SH-SY5Y (cell line): ENCODE results near the gene IRF8.

Source experiments
- GATA2 ChIP-seq: IDR thresholded peaks from 2 replicates; pipeline ENCODE4 v1.6.1; 2011; ENCODE audit warnings: mild to moderate bottlenecking, low read depth, low read length
- GATA3 ChIP-seq: IDR thresholded peaks from 2 replicates; pipeline ENCODE4 v1.6.1; 2011; ENCODE audit warnings: low read depth, mild to moderate bottlenecking, low read length, moderate library complexity

Gene IRF8

DNA sequence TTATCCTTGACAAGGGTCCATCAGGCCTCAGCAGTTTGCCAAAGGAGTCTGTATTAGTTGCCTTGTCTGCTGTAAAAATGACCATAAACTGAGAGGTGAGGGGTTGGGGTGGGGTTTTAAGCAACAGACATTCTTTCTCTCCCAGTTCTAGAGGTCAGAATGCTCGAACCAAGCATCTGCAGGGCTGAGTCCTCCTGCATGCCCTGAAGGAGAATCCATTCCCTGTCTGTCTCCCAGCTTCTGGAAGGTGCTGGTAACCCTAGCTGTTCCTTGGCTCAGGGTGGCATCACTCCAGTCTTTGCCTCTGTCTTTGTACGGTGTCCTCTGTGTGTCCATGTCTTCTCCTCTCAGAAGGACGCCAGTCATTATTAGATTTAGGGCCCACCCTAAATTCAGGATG is 17.5 kb upstream of the IRF8 start:
- TF ChIP-seq GATA2 (no peak), GATA3 (no peak)

DNA sequence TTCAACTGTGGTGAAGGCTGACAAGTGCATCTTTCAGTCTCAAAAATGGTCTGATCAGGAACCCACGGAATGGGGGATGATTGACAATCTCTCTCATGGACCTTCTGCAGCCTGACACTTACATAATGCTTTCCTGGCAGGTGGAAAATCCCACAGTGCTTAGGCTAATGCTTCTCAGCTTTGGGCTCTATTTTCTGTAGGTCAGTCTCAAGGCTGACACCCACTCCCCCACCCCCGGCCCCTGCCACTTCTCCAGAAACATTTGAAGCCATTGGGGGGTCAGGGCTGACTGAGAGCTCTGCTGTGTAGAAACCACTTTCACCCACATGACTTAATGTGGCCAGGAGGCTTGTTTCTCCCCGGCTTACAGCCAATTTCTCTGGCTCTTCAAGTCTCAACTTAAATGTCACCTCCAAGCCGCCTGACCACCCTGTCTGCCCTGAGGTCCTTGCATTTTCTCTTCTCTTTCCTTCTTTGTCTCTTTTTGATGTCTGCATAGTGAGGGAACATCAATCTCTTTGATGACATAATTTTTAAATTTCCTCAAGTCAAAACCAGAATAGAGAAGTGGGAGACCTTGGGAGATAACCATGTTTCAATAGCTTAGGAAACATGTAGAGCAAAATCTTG is 16.7 kb upstream of the IRF8 start:
- no peak for TF ChIP-seq GATA2
- no peak for TF ChIP-seq GATA3

DNA sequence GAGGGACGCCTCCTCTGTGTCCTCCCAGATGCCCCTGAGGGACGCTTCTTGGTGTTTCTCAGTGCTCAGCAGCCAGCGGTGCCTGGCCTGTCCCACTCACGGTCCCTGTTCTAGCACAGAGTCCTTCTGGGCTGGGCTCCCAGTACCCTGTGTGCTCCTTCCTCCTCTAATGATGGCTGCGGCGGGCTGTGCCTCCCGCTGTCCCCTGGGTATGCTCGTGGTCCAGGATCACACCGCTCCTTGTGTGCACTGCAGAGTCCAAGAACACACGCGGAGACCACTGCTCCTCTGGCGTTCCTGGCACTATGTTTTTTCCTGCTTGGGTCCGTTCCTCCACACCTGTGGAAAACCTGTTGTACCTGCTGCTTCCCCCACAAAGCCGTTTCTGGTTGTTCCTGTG is 15.1 kb upstream of the IRF8 start:
- TF ChIP-seq GATA3 (no peak), GATA2 (no peak)

DNA sequence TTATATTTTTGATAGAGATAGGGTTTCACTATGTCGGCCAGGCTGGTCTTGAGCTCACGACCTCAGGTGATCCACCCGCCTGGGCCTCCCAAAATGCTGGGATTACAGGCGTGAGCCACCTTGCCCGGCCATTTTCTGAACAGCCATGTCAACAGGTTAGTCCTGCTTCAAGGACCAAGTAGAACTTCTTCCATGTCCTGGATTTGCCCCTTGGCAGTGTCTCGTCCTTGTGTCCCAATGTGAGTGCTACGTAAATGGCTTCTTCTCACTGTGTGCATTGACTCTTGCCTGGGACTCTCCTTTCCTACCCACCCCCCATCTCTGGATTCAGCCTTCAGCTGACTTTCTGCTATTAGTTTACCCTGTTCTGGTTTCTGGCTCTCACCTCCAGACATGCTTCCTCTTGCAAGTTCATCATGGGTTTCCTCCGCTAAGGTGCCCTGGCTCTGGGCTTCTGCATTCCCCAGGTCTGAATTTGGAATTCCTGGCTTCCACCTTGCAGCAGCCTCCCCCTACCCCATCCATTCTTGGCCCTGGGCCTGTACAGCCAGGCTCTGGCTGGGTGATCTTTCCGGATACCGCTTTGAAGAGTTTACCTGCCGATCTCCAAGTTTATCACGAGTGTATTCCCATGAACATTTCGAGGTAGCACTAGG is 14.0 kb upstream of the IRF8 start:
- TF ChIP-seq GATA3 (no peak), GATA2 (no peak)

DNA sequence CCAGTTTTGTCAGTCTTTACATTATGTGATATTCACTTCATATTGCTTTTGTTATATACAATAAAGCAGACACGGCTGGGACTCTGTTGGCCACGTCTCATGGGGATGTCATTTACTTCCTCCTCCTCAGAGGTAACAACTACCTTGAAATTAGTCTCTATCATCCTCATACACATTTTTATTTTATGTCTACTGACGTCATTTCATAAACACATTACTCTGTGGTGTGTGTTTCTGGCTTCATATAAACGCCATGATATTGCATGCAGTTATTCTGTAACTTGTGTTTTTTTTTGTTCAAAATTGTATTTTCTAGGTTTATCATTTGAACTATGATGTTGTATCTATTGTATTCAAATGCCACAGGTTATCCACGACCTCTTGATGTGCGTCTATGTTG is 13.4 kb upstream of the IRF8 start:
- TF ChIP-seq GATA3: no peak
- TF ChIP-seq GATA2: no peak

DNA sequence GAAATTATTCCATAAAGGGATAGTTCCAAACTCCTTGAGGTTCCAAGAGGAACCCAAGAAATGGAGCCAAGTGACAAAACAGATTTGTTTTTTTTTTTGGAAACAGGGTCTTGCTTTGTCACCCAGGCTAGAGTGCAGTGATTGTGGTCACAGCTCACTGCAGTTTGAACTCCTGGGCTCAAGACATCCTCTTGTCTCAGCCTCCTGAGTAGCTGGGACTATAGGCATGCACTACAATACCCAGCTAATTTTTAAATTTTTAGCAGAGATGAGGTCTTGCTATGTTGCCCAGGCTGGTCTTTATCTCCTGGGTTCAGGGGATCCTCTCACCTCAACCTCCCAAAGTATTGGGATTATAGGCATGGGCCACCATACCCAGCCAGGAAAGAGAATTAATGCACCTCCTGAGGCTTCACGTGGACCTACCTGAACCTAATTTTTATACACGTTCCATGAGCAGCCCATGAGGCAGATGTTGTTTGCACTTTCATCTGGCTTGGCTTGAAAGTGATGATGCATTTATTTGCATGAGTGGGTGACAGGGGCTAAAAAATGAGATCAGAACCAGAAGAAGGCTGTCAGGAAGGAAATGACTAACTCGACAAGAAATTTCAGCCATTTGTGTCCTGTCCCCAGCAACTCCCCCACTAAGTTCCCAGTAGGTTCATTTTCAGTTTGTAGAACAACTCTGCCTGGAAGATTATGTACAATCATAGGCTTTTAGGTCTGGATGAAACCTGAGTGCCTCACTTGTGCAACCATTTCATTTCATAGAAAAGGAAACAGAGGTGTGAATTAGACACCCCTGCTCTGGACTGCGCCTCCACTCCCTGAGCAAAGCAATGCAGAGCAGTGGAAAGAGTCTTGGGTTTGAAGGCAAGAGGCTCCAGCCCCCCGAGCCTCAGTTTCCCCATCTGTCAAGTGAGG is 10.3 kb upstream of the IRF8 start:
- TF ChIP-seq GATA2: no peak
- no peak for TF ChIP-seq GATA3

DNA sequence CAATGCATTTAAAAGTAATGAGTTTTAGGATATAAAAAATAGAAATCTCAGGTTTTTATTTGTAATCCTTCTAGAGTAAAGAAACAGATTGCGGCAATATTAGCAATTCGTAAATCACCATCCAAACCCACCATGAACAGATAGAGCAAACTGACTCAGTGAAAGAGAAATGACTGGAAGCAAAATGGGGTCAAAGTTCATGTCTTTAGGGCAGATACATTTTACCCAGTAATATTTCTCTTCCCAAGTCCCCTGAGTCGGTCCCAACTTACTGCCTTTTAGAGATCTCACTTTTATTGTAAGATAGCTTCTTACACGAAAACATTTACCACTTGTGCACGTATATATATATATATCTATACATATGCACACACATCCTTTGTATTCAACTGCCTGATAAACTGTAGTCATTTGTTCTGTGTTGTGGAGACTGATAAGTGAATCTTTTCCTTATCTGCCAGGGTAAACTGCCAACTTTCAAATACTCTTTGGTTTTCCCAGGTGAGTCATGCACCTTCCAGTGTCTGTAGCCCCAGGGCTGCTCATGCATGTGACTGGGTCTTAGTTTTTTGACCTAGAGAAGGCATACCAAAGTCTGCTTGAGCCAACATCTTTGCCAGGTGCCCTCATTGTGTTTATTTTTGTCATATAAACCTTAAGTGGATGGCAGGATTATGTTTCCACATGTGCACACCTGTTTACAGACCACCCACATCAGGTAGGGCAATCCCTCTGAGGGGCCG is 7.8 kb upstream of the IRF8 start:
- no peak for TF ChIP-seq GATA3
- TF ChIP-seq GATA2: no peak

DNA sequence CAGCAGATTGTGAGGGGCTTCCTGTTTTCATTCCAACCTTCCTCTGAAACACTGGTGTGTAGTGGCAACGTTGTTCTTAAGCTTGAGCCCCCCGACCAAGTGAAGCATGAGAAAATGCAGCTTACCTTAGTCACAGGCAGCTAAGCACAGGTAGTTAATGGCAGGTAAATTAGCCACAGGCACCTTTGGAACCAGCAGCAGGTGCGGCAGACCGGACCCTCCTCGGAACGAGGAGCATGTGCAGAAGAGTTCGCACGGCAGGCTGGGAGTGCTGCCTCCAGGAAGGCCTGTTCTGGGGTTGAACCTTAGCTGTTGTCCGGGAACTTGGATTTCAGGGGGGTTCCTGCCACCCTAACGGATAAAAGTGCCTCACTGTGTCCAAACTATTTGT is 7.2 kb upstream of the IRF8 start:
- TF ChIP-seq GATA3: no peak
- TF ChIP-seq GATA2: no peak

DNA sequence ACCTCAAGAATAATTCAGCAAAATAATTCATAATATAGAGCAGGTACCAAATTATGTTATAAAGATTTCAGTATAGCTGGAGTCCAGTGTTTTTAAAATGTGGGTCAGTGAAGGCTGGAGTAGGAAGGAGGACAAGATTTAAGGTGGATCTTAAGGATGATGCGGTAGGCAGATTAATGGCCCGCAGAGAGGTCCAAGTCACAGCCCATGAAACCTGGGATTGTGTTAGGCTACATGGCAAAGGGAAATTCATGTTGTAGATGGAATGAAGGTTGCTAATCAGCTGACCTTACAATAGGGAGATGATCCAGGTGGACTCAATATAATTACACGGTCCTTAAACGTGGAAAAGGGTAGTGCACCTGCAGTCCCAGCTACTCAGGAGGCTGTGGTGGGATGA is 6.2 kb upstream of the IRF8 start:
- no peak for TF ChIP-seq GATA3
- TF ChIP-seq GATA2: no peak

DNA sequence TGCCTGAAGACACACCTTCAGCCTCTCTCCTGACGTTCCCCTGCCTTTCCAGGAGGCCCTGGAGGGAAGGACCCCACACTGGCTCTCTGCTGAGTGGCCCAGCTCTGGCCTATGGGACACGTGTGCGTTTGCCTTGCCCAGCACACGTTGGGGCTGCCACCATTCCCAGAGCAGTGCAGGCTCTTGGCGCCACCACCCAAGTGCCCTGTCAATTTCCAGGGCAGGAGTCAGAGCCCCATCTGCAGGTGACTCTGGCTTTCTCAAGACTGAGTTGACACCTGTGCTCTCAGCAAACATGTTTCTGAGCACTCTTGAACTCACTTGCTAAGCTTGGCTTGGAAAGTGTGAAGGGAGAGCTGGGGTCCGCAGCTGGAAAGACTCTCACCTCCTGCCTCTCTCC is 4.7 kb upstream of the IRF8 start:
- TF ChIP-seq GATA2 (no peak), GATA3 (no peak)

DNA sequence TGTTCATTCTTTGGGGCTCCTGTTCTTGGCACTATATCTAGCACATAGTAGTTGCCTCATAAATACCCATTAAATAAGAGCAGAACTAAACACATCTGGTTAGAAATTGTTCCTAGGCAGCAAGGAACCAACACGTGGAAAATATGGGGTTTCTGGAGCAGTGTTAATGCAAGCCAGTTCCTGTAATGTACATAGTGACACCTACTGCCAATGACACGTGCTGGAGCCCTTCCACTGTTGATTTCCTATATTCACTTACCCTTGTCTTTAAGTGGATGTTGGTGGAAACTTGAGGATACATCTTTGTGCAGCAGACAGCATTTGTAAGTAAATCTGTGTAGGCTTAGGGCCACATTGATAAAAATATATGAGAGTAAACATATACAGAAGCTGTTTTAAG is 1.6 kb upstream of the IRF8 start:
- TF ChIP-seq GATA2 (no peak), GATA3 (no peak)

DNA sequence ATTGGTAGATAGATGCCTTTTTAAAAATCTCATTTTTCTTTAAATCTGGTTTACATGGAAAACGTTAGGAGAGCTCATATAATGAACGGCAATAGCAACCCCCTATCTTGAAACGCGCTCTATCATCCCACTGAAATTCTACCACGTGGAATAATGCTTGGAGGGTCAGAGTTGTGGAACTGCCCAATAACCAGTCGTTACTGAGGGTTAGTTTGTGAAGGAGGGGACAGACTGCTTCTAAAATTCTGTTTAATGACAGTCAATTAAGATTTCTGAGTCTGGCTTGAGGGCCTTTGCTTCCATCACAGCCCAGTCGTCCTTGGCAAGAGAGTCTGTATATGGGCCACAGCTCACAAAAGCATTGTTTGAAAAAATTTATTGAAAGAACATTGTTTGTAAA is 482 bp downstream of the IRF8 start:
- TF ChIP-seq GATA3 (no peak), GATA2 (no peak)

DNA sequence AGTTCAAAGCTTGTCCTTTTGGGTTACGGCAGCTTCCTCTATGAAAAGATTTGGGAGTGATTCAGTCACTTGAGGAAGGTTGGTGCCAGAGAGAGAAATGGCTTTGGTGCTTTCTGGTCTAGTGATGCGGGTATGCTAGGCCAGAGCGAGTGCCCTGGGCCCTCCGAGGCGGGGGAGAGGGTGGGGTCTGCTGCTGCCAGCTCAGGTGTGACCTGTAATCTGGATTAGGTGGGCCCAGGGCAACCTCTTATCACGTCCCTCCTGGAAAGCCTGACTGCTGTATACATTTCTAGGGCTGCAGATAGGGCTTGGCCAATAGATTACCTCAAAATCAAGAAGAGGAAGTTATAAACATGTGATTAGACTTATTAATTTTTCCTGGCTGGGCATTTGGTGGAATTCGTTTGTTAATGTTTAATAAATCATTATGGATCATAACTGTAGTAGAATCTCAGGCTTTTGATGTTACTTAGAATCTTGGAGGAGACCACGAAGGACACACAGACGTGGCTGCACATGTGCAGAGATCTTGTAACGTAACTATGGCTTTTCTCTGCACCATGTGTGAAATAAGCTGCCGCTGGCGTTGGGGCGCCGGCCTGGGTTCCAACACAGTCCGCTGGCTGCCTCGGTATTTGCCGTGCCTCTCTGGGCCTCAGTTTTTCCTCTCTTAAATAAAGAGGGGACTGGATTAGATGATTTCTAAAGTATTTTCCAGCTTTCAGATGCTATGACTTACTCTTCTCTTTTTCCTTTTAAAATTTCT is 1.2 kb downstream of the IRF8 start:
- TF ChIP-seq GATA3 (no peak), GATA2 (no peak)
